ENCODE measurements around the gene KRTAP10-4.
"Not testable (repeated sequence)": the region's sequence is repeated elsewhere in the genome, so short reads cannot be mapped to it uniquely, and the experiment has no call there.

The KRTAP10-4 gene

GRCh38 chr21:44599264-44600029, 25.9 kb downstream of the KRTAP10-4 start:
- no peak for DNase-seq (ENCODE audit: low spot score)

GRCh38 chr21:44600118-44600978, 26.8 kb downstream of the KRTAP10-4 start, which contains the start of gene KRTAP10-7:
Gene KRTAP10-7 (plus strand): TSS chr21:44600597. CDS start chr21:44600622, 25 bp downstream.
- not testable (repeated sequence) for DNase-seq (ENCODE audit: low spot score)

- DNase-seq (ENCODE audit: low spot score) = not testable (repeated sequence)
These were observed 27.6 kb downstream of the KRTAP10-4 start for GRCh38 chr21:44601091-44601490.

- no peak for DNase-seq (ENCODE audit: low spot score)
These were observed 28.3 kb downstream of the KRTAP10-4 start for GRCh38 chr21:44601596-44602462.

GRCh38 chr21:44602463-44602850, 28.9 kb downstream of the KRTAP10-4 start:
- DNase-seq (ENCODE audit: low spot score) = no peak

GRCh38 chr21:44603109-44603875, 29.8 kb downstream of the KRTAP10-4 start:
- DNase-seq (ENCODE audit: low spot score) = no peak

GRCh38 chr21:44603911-44604310, 30.4 kb downstream of the KRTAP10-4 start:
- DNase-seq (ENCODE audit: low spot score) = no peak

- DNase-seq (ENCODE audit: low spot score) = no peak
These were observed 33.0 kb downstream of the KRTAP10-4 start for GRCh38 chr21:44606495-44606894.

- no peak for DNase-seq (ENCODE audit: low spot score)
These were observed 35.7 kb downstream of the KRTAP10-4 start for GRCh38 chr21:44609193-44609592.

GRCh38 chr21:44610157-44610843, 36.8 kb downstream of the KRTAP10-4 start:
- not testable (repeated sequence) for DNase-seq (ENCODE audit: low spot score)

GRCh38 chr21:44611551-44611950, 38.0 kb downstream of the KRTAP10-4 start:
- no peak for DNase-seq (ENCODE audit: low spot score)

- no peak for DNase-seq (ENCODE audit: low spot score)
These were observed 38.5 kb downstream of the KRTAP10-4 start, which contains the start of gene KRTAP10-8 for GRCh38 chr21:44612029-44612486. Gene KRTAP10-8 (plus strand): TSS chr21:44612079. CDS start chr21:44612101, 22 bp downstream.

GRCh38 chr21:44612669-44613229, 39.2 kb downstream of the KRTAP10-4 start:
- no peak for DNase-seq (ENCODE audit: low spot score)

- DNase-seq (ENCODE audit: low spot score) = no peak
These were observed 40.0 kb downstream of the KRTAP10-4 start for GRCh38 chr21:44613386-44614155.

- DNase-seq (ENCODE audit: low spot score) = no peak
These were observed 40.7 kb downstream of the KRTAP10-4 start for GRCh38 chr21:44614161-44614631.

- DNase-seq (ENCODE audit: low spot score) = no peak
These were observed 41.4 kb downstream of the KRTAP10-4 start for GRCh38 chr21:44614961-44615391.

- DNase-seq (ENCODE audit: low spot score) = no peak
These were observed 41.9 kb downstream of the KRTAP10-4 start for GRCh38 chr21:44615466-44615865.

GRCh38 chr21:44615911-44616590, 42.5 kb downstream of the KRTAP10-4 start:
- no peak for DNase-seq (ENCODE audit: low spot score)

- no peak for DNase-seq (ENCODE audit: low spot score)
These were observed 43.0 kb downstream of the KRTAP10-4 start for GRCh38 chr21:44616591-44616926.
